ENCODE measurements around the gene SORCS2.

Gene SORCS2

DNA sequence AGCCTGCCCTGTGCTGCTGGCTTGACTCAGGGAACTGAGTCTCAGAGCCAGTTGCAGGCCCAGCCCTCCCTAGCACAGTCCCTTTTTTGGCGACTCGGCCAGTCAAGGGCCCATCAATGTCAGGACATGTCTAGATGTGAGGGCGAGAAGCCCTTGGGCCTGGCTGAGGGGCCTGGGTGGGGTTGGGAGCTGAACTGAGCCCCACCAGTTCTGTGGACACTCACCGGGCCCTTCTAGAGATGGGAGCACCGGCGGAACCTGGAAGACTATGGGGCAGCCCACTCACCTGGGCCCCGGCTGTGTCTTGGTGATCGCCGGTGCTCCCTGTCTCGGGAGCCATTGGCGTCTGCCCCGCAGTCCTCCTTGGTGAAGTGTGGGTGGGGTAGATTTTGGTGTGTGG, 501.4 kb downstream of the SORCS2 start:
- in situ Hi-C loops (cut with MboI; ENCODE audit: low sequenced_read_pairs, unreplicated experiment), result no loop called here
- DNase-seq (ENCODE audit: low spot score), result no peak
- TF ChIP-seq, protein P1, sequence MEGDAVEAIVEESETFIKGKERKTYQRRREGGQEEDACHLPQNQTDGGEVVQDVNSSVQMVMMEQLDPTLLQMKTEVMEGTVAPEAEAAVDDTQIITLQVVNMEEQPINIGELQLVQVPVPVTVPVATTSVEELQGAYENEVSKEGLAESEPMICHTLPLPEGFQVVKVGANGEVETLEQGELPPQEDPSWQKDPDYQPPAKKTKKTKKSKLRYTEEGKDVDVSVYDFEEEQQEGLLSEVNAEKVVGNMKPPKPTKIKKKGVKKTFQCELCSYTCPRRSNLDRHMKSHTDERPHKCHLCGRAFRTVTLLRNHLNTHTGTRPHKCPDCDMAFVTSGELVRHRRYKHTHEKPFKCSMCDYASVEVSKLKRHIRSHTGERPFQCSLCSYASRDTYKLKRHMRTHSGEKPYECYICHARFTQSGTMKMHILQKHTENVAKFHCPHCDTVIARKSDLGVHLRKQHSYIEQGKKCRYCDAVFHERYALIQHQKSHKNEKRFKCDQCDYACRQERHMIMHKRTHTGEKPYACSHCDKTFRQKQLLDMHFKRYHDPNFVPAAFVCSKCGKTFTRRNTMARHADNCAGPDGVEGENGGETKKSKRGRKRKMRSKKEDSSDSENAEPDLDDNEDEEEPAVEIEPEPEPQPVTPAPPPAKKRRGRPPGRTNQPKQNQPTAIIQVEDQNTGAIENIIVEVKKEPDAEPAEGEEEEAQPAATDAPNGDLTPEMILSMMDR (IDR thresholded peaks at IDR 0.05; ENCODE audit: borderline replicate concordance, control extremely low read depth, extremely low read depth, insufficient read depth, missing control alignments), result no peak

GRCh38 chr4:7694324-7694723, 502.0 kb downstream of the SORCS2 start:
- in situ Hi-C loops (cut with MboI; ENCODE audit: low sequenced_read_pairs, unreplicated experiment), result no loop called here
- TF ChIP-seq, protein P1 (IDR thresholded peaks at IDR 0.05; ENCODE audit: borderline replicate concordance, control extremely low read depth, extremely low read depth, insufficient read depth, missing control alignments), result no peak

DNA sequence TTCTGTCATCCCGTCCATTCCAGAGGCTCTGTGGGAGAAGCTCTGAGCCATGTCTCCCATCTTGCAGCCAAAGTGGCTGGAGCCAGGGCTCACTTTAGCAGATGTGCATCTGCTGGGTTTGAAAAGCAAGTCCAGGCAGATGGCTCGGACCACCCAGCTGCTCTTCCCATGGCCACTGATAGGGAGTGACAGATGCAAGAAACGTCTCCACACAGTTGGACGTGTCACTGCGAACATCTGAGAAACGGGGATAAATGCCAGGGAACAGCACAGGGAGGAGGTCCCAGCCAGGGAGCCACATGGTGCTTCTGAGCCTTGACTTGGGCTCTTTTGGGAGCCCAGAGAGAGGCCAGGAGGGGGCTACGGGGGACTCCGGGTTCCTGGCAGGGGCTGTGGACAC, 505.0 kb downstream of the SORCS2 start:
- TF ChIP-seq, protein P1 (IDR thresholded peaks at IDR 0.05; ENCODE audit: borderline replicate concordance, control extremely low read depth, extremely low read depth, insufficient read depth, missing control alignments), result no peak
- DNase-seq (ENCODE audit: low spot score), result no peak
- in situ Hi-C loops (cut with MboI; ENCODE audit: low sequenced_read_pairs, unreplicated experiment), result no loop called here

More at GRCh38 chr4:7694324-7694723, 502.0 kb downstream of the SORCS2 start:
- DNase-seq (ENCODE audit: low spot score), result no peak

DNA sequence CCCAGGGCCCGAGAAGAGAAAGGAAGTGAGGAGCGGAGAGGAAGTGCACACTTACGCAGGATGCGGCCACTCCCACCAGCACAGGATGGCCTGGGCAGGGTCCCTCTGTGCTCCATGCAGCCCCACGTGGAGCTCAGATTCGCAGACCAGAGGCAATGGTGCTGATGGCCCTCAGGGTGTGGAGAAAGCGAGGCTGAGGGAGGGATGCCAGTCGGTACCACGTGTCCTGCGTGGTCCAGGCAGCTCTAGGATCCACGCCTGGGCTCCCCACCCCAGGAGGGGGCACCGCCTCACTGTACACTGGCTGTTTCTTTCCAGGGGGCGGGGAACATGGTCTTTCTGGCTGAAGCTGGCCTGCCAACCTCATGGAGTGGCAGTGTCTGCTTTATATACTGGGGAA, 505.5 kb downstream of the SORCS2 start:
- TF ChIP-seq, protein P1 (IDR thresholded peaks at IDR 0.05; ENCODE audit: borderline replicate concordance, control extremely low read depth, extremely low read depth, insufficient read depth, missing control alignments), result no peak
- no peak for DNase-seq (ENCODE audit: low spot score)
- in situ Hi-C loops (cut with MboI; ENCODE audit: low sequenced_read_pairs, unreplicated experiment), result no loop called here

GRCh38 chr4:7698584-7698983, 506.2 kb downstream of the SORCS2 start:
- TF ChIP-seq, protein P1 (IDR thresholded peaks at IDR 0.05; ENCODE audit: borderline replicate concordance, control extremely low read depth, extremely low read depth, insufficient read depth, missing control alignments), result no peak
- in situ Hi-C loops (cut with MboI; ENCODE audit: low sequenced_read_pairs, unreplicated experiment), result no loop called here
- DNase-seq (ENCODE audit: low spot score), result no peak

DNA sequence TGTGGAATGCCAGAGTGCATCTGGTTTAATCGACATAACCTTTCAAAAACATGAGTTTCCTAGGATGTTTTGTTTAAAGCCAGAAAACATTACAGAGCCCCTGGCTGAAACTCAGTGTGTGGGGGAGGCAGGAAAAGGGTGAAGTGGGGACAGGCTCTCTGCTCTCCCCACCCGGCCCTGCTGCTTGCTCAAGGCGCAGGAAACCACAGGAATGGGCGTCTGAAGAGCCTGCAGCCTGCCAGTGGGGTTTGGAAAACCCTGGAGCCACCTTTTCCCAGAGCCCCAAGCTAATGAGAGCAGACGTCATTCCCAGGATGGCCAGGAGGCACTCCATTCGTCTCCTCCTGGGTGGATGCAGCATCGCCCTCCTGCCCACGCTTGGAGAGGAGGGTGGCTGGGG, 506.7 kb downstream of the SORCS2 start:
- no peak for DNase-seq (ENCODE audit: low spot score)
- in situ Hi-C loops (cut with MboI; ENCODE audit: low sequenced_read_pairs, unreplicated experiment), result no loop called here
- TF ChIP-seq, protein P1 (IDR thresholded peaks at IDR 0.05; ENCODE audit: borderline replicate concordance, control extremely low read depth, extremely low read depth, insufficient read depth, missing control alignments), result no peak

DNA sequence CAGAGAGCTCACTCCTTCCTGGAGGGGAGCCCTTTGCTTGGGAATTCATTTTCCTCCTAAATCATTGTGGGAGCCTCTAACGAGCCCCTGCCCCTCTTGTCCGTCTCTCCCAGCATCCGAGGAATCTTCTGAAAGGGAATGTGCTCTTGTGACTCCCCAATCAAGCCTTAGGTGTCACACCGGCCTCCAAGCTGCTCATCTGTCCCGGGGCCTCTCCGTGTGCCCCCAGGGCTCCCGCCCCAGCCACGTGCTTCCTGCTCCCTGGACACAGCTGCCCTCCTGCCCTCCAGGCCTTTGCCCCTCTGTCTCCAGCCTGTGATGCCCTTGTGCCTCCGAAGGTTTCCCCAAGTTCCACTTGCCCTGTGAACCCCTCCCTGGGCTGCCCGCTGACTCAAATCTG, 507.5 kb downstream of the SORCS2 start:
- in situ Hi-C loops (cut with MboI; ENCODE audit: low sequenced_read_pairs, unreplicated experiment), result loop anchor here (25.0 kb wide), 1 partner anchor 513 kb away; the partner anchor contains the start of gene SORCS2
- no peak for DNase-seq (ENCODE audit: low spot score)
- TF ChIP-seq, protein P1 (IDR thresholded peaks at IDR 0.05; ENCODE audit: borderline replicate concordance, control extremely low read depth, extremely low read depth, insufficient read depth, missing control alignments), result no peak

Measured in GM13976 (cell line).